ENCODE measurements around the gene BAHCC1. TPM values are rescaled to one million over a fixed set of nuclear protein-coding genes. Genes with fewer than 3 reads are reported as not detected.

BAHCC1 gene
- total RNA-seq, 2 experiments from 2014 or later: 0.20 to 0.41 TPM

DNA sequence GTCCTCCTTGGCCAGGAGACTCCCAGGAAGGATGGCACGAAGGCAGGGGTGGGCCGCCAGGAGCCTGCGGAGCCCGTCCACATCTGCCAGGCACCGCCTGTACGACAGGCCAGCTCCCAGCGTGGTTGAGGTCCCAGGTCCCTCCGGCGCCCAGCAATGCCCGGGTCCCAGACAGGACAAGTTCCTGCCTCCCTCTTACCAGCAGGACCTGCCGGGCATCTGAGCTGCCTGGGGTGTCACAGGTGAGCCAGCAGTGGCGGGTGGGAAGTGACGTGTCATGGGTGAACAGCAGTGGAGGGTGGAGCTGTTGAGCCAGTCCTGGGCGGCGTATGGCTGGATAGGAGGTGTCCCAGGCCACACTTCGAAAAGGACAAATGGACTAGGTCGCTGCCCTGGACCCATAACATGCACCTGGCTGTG lies 15.7 kb upstream of the BAHCC1 start:
- ChIA-PET POLR2A (no interaction called here), CTCF (no interaction called here)
- peaks cover 7% of the 10 kb centered on the region for H3K27me3 Mint-ChIP-seq
- TF ChIP-seq, protein P1, sequence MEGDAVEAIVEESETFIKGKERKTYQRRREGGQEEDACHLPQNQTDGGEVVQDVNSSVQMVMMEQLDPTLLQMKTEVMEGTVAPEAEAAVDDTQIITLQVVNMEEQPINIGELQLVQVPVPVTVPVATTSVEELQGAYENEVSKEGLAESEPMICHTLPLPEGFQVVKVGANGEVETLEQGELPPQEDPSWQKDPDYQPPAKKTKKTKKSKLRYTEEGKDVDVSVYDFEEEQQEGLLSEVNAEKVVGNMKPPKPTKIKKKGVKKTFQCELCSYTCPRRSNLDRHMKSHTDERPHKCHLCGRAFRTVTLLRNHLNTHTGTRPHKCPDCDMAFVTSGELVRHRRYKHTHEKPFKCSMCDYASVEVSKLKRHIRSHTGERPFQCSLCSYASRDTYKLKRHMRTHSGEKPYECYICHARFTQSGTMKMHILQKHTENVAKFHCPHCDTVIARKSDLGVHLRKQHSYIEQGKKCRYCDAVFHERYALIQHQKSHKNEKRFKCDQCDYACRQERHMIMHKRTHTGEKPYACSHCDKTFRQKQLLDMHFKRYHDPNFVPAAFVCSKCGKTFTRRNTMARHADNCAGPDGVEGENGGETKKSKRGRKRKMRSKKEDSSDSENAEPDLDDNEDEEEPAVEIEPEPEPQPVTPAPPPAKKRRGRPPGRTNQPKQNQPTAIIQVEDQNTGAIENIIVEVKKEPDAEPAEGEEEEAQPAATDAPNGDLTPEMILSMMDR (IDR thresholded peaks at IDR 0.05): no peak
- Histone ChIP-seq H3K27me3 (ENCODE audit: control insufficient read depth in 1 of 2, insufficient read depth in 2 of 2, low read length in 2 of 2) (peaks cover 0 to 12% of the 10 kb centered on the region in 2 experiments), H3K27ac (ENCODE audit: low read depth in 1 of 2, low read length in 2 of 2) (no peak overlapping the region), H3K36me3 (ENCODE audit: insufficient read depth, low read length) (no peaks in the 10 kb centered on the region), H3K9me3 (ENCODE audit: control insufficient read depth in 1 of 2, insufficient read depth in 1 of 2, low read length in 2 of 2) (peaks cover 0 to 7% of the 10 kb centered on the region in 2 experiments), H3K4me1 (ENCODE audit: insufficient read depth, low read length) (no peaks in the 10 kb centered on the region), H3K4me3 (ENCODE audit: low read length) (no peak overlapping the region)
- H3K27ac Mint-ChIP-seq: no peak overlapping the region
- intact Hi-C loops (cut with DNase I, micrococcal nuclease): no loop called here
- no peaks in the 10 kb centered on the region for H3K9me3 Mint-ChIP-seq
- H3K36me3 Mint-ChIP-seq (ENCODE audit: low read depth): no peaks in the 10 kb centered on the region
- H3K4me3 Mint-ChIP-seq: no peak overlapping the region
- DNase-seq: peak in 1 of 14 experiments; percentile 18
- H3K4me1 Mint-ChIP-seq (ENCODE audit: low read depth): no peaks in the 10 kb centered on the region
- no peak for ATAC-seq (ENCODE audit: poor library complexity)

DNA sequence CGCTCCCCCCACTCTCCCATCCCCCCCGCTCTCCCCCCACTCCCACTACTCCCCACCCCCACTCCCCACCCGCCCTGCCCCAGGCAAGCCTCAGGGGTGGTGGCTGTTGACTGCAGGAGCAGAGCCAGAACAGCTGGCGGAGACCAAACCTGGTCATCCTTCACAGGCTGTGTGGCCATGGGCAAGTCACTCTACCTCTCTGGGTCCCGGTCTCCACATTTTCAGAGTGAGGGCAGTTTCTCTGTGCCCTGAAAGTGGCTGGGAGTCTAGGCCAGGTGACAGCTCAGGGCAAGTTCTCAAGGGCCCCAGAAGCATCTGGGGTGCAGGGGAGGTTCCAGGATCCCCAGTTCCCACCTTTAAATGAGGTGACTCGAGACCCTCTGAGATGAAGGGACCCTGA lies 15.1 kb upstream of the BAHCC1 start:
- CTCF ChIA-PET: no interaction called here

DNA sequence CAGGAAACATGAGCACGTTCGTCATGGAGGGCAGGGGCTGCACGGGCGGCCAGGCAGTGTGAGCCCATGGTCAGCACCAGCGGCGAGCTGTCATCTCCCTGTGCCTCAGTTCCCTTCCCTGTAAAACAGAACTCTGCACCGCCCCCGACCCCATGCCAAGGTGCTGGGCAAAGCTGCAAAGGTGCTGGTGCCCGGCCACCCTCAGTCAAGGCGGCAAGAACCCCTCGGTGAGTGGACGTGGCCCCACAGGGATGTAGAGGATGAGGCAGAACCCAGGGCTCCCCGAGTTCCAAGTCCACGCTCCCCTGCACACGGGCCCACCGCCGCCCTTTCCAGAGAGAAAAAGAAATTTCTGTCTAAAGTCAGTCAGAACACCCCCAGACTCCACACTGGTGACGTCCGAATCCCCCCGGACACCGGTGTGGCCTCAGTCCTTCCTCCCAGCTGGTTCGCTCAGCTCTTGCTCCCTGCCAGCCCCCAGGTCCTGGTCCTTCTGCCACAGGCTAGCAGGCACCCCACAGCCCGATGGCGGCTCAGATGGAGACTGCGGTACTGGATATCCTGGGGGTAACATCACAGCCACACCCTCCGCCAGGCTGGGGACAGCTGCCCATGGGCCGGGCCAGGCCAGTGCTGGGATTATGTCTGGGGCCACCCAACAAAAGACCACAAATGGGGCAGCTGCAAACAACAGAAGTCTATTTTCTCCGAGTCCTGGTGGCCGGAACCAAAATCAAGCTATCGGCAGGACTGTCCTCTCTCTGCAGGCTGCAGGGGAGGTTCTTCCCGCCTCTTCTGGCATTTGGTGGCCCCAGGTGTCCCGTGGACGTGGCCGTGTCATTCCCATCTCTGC lies 14.4 kb upstream of the BAHCC1 start:
- Histone ChIP-seq H3K4me1 (ENCODE audit: insufficient read depth, low read length) (no peaks in the 10 kb centered on the region), H3K9me3 (ENCODE audit: control insufficient read depth in 1 of 2, insufficient read depth in 1 of 2, low read length in 2 of 2) (peaks cover 0 to 7% of the 10 kb centered on the region in 2 experiments), H3K4me3 (ENCODE audit: low read length) (no peak overlapping the region), H3K27ac (ENCODE audit: low read depth in 1 of 2, low read length in 2 of 2) (no peak overlapping the region), H3K36me3 (ENCODE audit: insufficient read depth, low read length) (no peaks in the 10 kb centered on the region), H3K27me3 (ENCODE audit: control insufficient read depth in 1 of 2, insufficient read depth in 2 of 2, low read length in 2 of 2) (peaks cover 7 to 23% of the 10 kb centered on the region in 2 experiments)
- no peaks in the 10 kb centered on the region for H3K9me3 Mint-ChIP-seq
- H3K27ac Mint-ChIP-seq: no peak overlapping the region
- no peaks in the 10 kb centered on the region for H3K4me1 Mint-ChIP-seq (ENCODE audit: low read depth)
- POLR2A ChIA-PET: no interaction called here
- intact Hi-C loops (cut with DNase I, micrococcal nuclease): no loop called here
- peaks cover 20% of the 10 kb centered on the region for H3K27me3 Mint-ChIP-seq
- H3K4me3 Mint-ChIP-seq: no peak overlapping the region
- DNase-seq (peak in 1 of 14 experiments; percentile 10), ATAC-seq (ENCODE audit: poor library complexity) (no peak)
- TF ChIP-seq, protein P1 (IDR thresholded peaks at IDR 0.05): no peak
- no peaks in the 10 kb centered on the region for H3K36me3 Mint-ChIP-seq (ENCODE audit: low read depth)
- CTCF ChIA-PET: no interaction called here

More for the DNA sequence above, 15.1 kb upstream of the BAHCC1 start:
- H3K4me1 Mint-ChIP-seq (ENCODE audit: low read depth): no peaks in the 10 kb centered on the region
- H3K27me3 ChIP-seq (ENCODE audit: control insufficient read depth in 1 of 2, insufficient read depth in 2 of 2, low read length in 2 of 2): peaks cover 0 to 15% of the 10 kb centered on the region in 2 experiments
- no peaks in the 10 kb centered on the region for H3K36me3 ChIP-seq (ENCODE audit: insufficient read depth, low read length)
- POLR2A ChIA-PET: no interaction called here
- no peak overlapping the region for H3K4me3 ChIP-seq (ENCODE audit: low read length)
- intact Hi-C loops (cut with DNase I, micrococcal nuclease): no loop called here
- H3K4me1 ChIP-seq (ENCODE audit: insufficient read depth, low read length): no peaks in the 10 kb centered on the region
- H3K36me3 Mint-ChIP-seq (ENCODE audit: low read depth): no peaks in the 10 kb centered on the region
- H3K27ac ChIP-seq (ENCODE audit: low read depth in 1 of 2, low read length in 2 of 2): no peak overlapping the region
- H3K9me3 ChIP-seq (ENCODE audit: control insufficient read depth in 1 of 2, insufficient read depth in 1 of 2, low read length in 2 of 2): peaks cover 0 to 7% of the 10 kb centered on the region in 2 experiments
- no peaks in the 10 kb centered on the region for H3K9me3 Mint-ChIP-seq
- ATAC-seq (ENCODE audit: poor library complexity) (no peak), DNase-seq (peak in 1 of 14 experiments; percentile 8)
- H3K27ac Mint-ChIP-seq: no peak overlapping the region
- H3K4me3 Mint-ChIP-seq: no peak overlapping the region
- TF ChIP-seq, protein P1 (IDR thresholded peaks at IDR 0.05): no peak
- peaks cover 13% of the 10 kb centered on the region for H3K27me3 Mint-ChIP-seq

Measured in CD4-positive, alpha-beta T cell (primary cell).